Upper lobe of right lung (tissue), 1 donor: ENCODE measurements around the gene CALD1. TPM values are rescaled to one million over a fixed set of nuclear protein-coding genes. Genes with fewer than 3 reads are reported as not detected.

Experiments
- ATAC-seq: fragments of 200-7000 bp; cut with Tn5 transposase; one replicate; pipeline ENCODE4 v1.9.1; 2020; ENCODE audit warnings: mild to moderate bottlenecking, moderate library complexity
- DNase-seq: peaks from one replicate; pipeline ENCODE4 v3.0.0-alpha.2; 2020
- H3K27ac ChIP-seq: fragments of 200-600 bp; one replicate; pipeline ENCODE4 v1.8.0; 2022
- H3K27me3 ChIP-seq: fragments of 200-600 bp; one replicate; pipeline ENCODE4 v1.8.0; 2022; ENCODE audit warnings: mild to moderate bottlenecking
- H3K36me3 ChIP-seq: fragments of 200-600 bp; one replicate; pipeline ENCODE4 v1.8.0; 2022
- H3K4me1 ChIP-seq: fragments of 200-600 bp; one replicate; pipeline ENCODE4 v1.8.0; 2022
- H3K4me3 ChIP-seq: fragments of 200-600 bp; one replicate; pipeline ENCODE4 v1.8.0; 2022; ENCODE audit warnings: mild to moderate bottlenecking
- H3K9me3 ChIP-seq: fragments of 200-600 bp; one replicate; pipeline ENCODE4 v1.8.0; 2022
- intact Hi-C: fragments of 100-400 bp; cut with DNase I; formaldehyde crosslinking; loops from one replicate; pipeline ENCODE4 v1.11.0; 2022
- total RNA-seq: library from RNA; stranded (reverse); fragmentation: NEBNext Ultra II Directional; extraction: Animal tissue kit (Norgen Biotek cat#: 25700); gene quantifications from one replicate; pipeline ENCODE4 v1.2.1, GENCODE V29; 2021
- TF ChIP-seq, protein P1 (sequence below): fragments of 200-600 bp; IDR thresholded peaks from one replicate; pipeline ENCODE4 v1.8.0; 2022; ENCODE audit warnings: antibody characterized with exemption
- donor health status: DM: no; HTN: yes; CAD: no; lungs with severe emphysema.

CALD1 gene
- total RNA-seq, 1 donor from 2014 or later, result 213 TPM

- Histone ChIP-seq H3K4me1 (peaks cover 12% of the 10 kb centered on the region), H3K36me3 (peaks cover 8% of the 10 kb centered on the region), H3K9me3 (no peaks in the 10 kb centered on the region), H3K27ac (no peak overlapping the region), H3K27me3 (no peaks in the 10 kb centered on the region), H3K4me3 (no peak overlapping the region)
- ATAC-seq (no peak), DNase-seq (no peak)
- intact Hi-C loops, result no loop called here
- TF ChIP-seq, protein P1, sequence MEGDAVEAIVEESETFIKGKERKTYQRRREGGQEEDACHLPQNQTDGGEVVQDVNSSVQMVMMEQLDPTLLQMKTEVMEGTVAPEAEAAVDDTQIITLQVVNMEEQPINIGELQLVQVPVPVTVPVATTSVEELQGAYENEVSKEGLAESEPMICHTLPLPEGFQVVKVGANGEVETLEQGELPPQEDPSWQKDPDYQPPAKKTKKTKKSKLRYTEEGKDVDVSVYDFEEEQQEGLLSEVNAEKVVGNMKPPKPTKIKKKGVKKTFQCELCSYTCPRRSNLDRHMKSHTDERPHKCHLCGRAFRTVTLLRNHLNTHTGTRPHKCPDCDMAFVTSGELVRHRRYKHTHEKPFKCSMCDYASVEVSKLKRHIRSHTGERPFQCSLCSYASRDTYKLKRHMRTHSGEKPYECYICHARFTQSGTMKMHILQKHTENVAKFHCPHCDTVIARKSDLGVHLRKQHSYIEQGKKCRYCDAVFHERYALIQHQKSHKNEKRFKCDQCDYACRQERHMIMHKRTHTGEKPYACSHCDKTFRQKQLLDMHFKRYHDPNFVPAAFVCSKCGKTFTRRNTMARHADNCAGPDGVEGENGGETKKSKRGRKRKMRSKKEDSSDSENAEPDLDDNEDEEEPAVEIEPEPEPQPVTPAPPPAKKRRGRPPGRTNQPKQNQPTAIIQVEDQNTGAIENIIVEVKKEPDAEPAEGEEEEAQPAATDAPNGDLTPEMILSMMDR, result no peak
These were observed 216.7 kb downstream of the CALD1 start for GRCh38 chr7:134996097-134996550.

- intact Hi-C loops, result no loop called here
- peaks cover under 1% of the 10 kb centered on the region for H3K4me1 ChIP-seq
- TF ChIP-seq, protein P1, result no peak
- H3K27me3 ChIP-seq, result no peaks in the 10 kb centered on the region
- H3K36me3 ChIP-seq, result peaks cover 8% of the 10 kb centered on the region
- ATAC-seq, result no peak
- H3K4me3 ChIP-seq, result no peak overlapping the region
- no peak overlapping the region for H3K27ac ChIP-seq
- no peaks in the 10 kb centered on the region for H3K9me3 ChIP-seq
- DNase-seq, result no peak
These were observed 217.9 kb downstream of the CALD1 start for GRCh38 chr7:134997214-134997885.

DNA sequence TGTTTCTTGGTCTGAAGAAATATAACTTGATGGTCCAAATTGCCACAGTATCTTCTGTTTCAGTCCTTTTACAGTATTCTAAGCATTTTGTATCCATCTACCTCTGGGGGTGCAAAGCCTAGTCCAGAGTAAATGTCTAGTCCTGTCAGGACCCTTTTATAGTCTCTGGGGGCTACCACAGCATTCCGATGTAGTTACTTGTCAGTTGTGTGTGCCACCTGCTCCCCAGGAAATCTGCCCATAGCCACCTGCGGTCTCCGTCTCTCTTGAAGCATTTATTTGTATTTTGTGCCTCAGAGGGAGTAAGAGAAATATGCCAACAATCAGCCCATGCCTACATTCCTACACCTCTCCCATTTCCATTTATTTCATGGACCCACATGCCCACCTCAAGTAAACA lies 219.7 kb downstream of the CALD1 start:
- Histone ChIP-seq H3K4me1 (no peaks in the 10 kb centered on the region), H3K27me3 (no peaks in the 10 kb centered on the region), H3K36me3 (peaks cover 8% of the 10 kb centered on the region), H3K27ac (no peak overlapping the region), H3K9me3 (no peaks in the 10 kb centered on the region), H3K4me3 (no peak overlapping the region)
- TF ChIP-seq, protein P1, result no peak
- no peak for DNase-seq
- intact Hi-C loops, result no loop called here
- no peak for ATAC-seq

GRCh38 chr7:135001390-135002165 lies 222.1 kb downstream of the CALD1 start:
- DNase-seq (no peak), ATAC-seq (no peak)
- Histone ChIP-seq H3K4me1 (no peaks in the 10 kb centered on the region), H3K9me3 (no peaks in the 10 kb centered on the region), H3K27me3 (no peaks in the 10 kb centered on the region), H3K27ac (no peak overlapping the region), H3K4me3 (no peak overlapping the region), H3K36me3 (no peaks in the 10 kb centered on the region)
- TF ChIP-seq, protein P1, result no peak
- intact Hi-C loops, result no loop called here

DNA sequence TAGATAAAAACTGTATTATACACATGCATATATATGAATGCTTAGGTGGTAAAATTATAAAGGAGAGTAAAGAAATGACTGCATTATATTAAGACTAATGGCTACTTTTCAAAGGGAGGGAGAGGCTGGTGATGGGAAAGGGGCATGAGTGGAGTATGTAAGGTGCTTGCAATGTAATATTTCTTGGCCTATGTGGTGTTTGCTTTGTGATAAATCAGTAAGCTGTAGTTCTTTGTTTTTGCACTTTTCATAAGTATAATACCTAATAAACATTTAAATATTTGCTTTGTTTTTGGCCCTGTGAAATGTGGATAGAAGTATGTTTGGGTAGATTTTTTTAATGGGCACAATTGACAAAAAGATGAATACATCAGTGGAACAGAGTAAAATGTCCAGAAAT lies 232.8 kb downstream of the CALD1 start:
- ATAC-seq (no peak), DNase-seq (no peak)
- no peaks in the 10 kb centered on the region for H3K36me3 ChIP-seq
- no peaks in the 10 kb centered on the region for H3K4me1 ChIP-seq
- H3K4me3 ChIP-seq, result no peak overlapping the region
- no peaks in the 10 kb centered on the region for H3K9me3 ChIP-seq
- TF ChIP-seq, protein P1, result no peak
- no peak overlapping the region for H3K27ac ChIP-seq
- H3K27me3 ChIP-seq, result no peaks in the 10 kb centered on the region
- intact Hi-C loops, result no loop called here

Other genes starting within 250 kb of the CALD1 start
- gene AKR1B15, start 230.5 kb upstream of the CALD1 start, total RNA-seq, result not detected
- gene BPGM, start 132.8 kb upstream of the CALD1 start, total RNA-seq, result 14.8 TPM
- gene AGBL3, start 206.9 kb downstream of the CALD1 start, total RNA-seq, result 3.9 TPM